ENCODE measurements around the gene SNAI3. TPM values are rescaled to one million over a fixed set of nuclear protein-coding genes. Genes with fewer than 3 reads are reported as not detected.

Gene SNAI3
- total RNA-seq, 2 experiments from 2014 or later, result 5.2 to 5.3 TPM

DNA sequence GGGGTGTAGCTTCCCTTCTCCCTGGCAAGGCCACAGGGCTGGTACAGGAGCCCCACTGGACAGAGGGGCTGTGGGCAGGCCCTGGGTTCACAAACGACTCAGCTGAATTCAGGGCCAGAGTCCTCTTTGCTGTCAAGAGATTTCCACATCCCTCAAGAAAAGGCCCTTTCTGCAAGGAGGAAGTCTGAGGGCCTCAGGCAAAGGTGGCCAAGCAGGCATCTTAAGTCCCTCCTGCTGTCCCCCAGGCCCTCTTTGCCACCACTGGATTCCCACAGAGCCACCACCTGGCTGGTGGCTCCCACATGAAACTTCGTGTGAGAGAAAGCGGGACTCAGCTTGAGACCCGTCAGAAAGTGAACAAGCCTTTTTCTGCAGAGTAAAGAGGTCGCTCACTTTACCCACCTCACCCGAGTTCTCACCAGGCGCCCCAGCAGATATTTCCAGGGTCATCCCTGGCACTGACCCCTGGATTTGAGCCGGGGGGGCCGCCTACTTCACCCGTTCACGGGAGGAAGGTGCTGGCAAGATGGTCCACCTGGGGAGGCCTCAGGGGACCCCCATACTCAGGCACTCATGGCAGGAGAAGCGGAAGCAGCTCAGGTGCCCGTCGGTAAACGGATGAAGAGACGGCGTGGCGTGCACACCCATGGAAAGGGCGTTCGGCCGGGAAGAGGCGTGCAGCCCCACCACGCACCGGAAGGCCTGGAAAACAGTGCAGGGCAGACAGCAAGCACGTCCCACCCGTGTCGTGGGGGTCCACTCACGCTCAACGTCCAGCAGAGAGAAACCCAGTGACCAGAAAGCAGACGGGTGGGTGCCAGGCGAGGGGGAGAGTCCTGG is 16.3 kb upstream of the SNAI3 start:
- TF ChIP-seq, protein P1, sequence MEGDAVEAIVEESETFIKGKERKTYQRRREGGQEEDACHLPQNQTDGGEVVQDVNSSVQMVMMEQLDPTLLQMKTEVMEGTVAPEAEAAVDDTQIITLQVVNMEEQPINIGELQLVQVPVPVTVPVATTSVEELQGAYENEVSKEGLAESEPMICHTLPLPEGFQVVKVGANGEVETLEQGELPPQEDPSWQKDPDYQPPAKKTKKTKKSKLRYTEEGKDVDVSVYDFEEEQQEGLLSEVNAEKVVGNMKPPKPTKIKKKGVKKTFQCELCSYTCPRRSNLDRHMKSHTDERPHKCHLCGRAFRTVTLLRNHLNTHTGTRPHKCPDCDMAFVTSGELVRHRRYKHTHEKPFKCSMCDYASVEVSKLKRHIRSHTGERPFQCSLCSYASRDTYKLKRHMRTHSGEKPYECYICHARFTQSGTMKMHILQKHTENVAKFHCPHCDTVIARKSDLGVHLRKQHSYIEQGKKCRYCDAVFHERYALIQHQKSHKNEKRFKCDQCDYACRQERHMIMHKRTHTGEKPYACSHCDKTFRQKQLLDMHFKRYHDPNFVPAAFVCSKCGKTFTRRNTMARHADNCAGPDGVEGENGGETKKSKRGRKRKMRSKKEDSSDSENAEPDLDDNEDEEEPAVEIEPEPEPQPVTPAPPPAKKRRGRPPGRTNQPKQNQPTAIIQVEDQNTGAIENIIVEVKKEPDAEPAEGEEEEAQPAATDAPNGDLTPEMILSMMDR (IDR thresholded peaks at IDR 0.05), result no peak

DNA sequence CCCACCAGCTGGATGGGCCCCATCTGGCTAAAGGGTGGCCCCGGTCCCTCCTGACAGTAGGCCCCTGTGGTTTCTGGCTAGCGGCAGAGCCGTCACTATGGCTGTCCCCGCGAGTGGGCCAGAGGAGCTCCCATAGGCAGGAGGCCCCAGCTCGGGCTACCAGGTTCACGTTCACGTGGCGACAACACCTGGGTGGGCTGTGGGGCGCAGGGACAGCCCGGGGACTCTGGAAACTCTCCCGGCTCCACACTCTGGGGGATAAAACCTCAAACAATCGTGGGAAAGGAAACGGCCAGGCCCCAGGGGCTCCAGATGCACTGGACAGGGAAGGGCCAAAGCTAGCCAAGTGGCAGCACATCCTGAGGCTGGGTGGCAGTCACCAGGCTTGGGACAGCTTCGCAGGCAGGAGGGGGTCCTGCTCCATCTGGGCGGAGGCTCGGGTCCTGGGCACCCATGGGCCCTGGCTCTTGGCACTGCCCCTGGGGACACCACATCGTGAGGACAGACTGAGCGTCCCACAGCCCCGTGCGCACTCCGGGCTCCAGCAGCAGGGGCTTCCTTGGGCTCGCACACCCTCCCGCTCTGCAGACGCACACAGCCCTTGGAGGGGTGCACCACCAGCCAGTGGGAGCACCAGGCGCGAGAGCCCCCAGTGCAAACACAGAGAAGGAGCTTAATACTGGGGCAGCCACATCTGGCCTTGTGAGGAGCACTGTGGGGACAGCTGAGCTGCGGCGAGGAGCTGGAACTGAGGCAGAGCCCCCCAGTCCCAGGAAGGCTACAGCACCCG is 15.5 kb upstream of the SNAI3 start:
- Mint-ChIP-seq H3K27me3 (no peaks in the 10 kb centered on the region), H3K36me3 (ENCODE audit: low read depth) (peaks cover 39% of the 10 kb centered on the region), H3K27ac (peak overlapping the region; percentile 97), H3K9me3 (no peaks in the 10 kb centered on the region), H3K4me1 (ENCODE audit: low read depth) (peaks cover 52% of the 10 kb centered on the region), H3K4me3 (peak overlapping the region; percentile 94)
- peak; percentile 33 for DNase-seq
- POLR2A ChIA-PET, result interaction anchor here (0.8 to 8.0 kb wide), 16 partner anchors 9 to 396 kb away, joined by 3 to 61 read pairs (median 4); partner anchors contain the start of genes MVD and SNAI3
- ATAC-seq, result no peak
- TF ChIP-seq, protein P1 (IDR thresholded peaks at IDR 0.05), result peak; percentile 13
- intact Hi-C loops (cut with micrococcal nuclease), result no loop called here
- CTCF ChIA-PET, result interaction anchor here (0.8 to 4.2 kb wide), 13 partner anchors 14 to 156 kb away, joined by 3 to 16 read pairs (median 4); partner anchors contain the start of gene SNAI3

More for the DNA sequence above, 16.3 kb upstream of the SNAI3 start:
- DNase-seq (peak; percentile 49), ATAC-seq (no peak)
- H3K27me3 Mint-ChIP-seq, result no peaks in the 10 kb centered on the region
- intact Hi-C loops (cut with micrococcal nuclease), result no loop called here
- H3K27ac Mint-ChIP-seq, result peak overlapping the region; percentile 97
- CTCF ChIA-PET, result interaction anchor here (0.8 to 4.2 kb wide), 9 partner anchors 15 to 97 kb away, joined by 3 to 16 read pairs (median 4); partner anchors contain the start of gene SNAI3
- no peaks in the 10 kb centered on the region for H3K9me3 Mint-ChIP-seq
- H3K36me3 Mint-ChIP-seq (ENCODE audit: low read depth), result peaks cover 38% of the 10 kb centered on the region
- H3K4me1 Mint-ChIP-seq (ENCODE audit: low read depth), result peaks cover 58% of the 10 kb centered on the region
- POLR2A ChIA-PET, result interaction anchor here (0.8 to 8.0 kb wide), 15 partner anchors 9 to 396 kb away, joined by 3 to 61 read pairs (median 4); partner anchors contain the start of genes MVD and SNAI3
- H3K4me3 Mint-ChIP-seq, result peak overlapping the region; percentile 94

DNA sequence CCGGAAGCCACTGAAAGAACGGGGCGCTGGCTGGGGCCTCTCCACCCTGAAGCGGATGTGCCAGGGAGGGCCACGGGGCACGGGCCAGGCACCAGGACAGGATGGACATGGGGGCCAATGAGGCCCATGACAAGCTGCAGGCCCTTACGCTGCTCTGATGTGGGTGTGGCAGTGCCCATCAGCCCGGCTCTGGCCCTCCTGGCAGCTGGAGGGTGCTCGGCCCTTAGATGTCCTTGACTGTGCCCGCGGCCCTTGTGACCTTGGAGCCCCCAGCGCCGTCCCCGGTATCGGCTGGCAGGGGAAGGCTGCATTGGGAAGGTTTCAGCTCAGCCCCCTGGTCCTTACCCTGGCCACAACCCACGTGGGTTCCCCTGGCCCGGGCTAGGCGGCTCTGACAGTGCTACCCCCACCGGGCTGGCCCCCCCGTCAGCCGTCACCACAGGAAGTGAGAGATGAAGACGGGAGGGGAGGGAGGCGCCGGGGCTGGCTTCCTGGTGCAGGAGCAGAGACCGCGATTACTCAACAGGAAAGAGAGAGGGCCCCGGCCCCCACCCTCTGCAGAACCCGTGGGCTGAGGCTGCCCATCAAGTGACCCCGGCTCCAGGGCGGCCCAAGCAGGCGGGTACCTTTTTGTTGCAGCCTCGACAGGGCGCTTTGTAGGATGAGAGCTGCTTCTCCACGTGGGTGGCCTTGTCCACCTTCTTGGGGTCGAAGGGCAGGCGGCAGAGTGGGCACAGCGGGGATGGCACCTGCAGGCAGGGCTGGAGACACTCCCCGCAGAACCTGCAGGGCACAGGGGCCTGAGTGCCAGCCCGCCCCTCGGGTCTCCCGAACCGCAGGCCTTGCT is 14.6 kb upstream of the SNAI3 start:
- ChIA-PET POLR2A (interaction anchor here (0.9 to 8.0 kb wide), 10 partner anchors 9 to 396 kb away, joined by 3 to 61 read pairs (median 4); partner anchors contain the start of genes MVD and SNAI3), CTCF (interaction anchor here (1.0 to 1.4 kb wide), 7 partner anchors 14 to 157 kb away, joined by 3 to 6 read pairs (median 3); no protein-coding TSS in a partner anchor)
- intact Hi-C loops (cut with micrococcal nuclease), result no loop called here
- H3K27me3 Mint-ChIP-seq, result no peaks in the 10 kb centered on the region
- peak overlapping the region; percentile 97 for H3K27ac Mint-ChIP-seq
- no peaks in the 10 kb centered on the region for H3K9me3 Mint-ChIP-seq
- DNase-seq, result peak; percentile 99
- ATAC-seq, result peak; percentile 79
- peak overlapping the region; percentile 94 for H3K4me3 Mint-ChIP-seq
- H3K36me3 Mint-ChIP-seq (ENCODE audit: low read depth), result peaks cover 39% of the 10 kb centered on the region
- TF ChIP-seq, protein P1 (IDR thresholded peaks at IDR 0.05), result no peak
- H3K4me1 Mint-ChIP-seq (ENCODE audit: low read depth), result peaks cover 52% of the 10 kb centered on the region

DNA sequence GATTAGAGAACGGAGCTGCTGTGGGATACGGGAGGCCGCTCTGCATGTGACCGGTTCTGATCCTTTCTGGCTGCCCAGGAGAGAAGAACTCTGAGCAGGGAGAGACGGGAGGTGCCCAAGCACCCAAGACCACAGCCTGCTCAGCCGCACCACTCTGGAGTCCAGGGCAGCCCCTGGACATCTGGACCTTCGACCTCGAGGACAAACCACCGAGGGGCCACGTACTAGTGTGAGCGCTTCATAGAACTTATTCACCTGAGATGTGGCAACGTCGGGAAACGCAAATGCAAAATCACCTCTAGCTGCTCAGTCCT is 14.0 kb upstream of the SNAI3 start:
- ChIA-PET POLR2A (interaction anchor here (1.1 to 8.0 kb wide), 6 partner anchors 9 to 82 kb away, joined by 3 to 61 read pairs (median 8); partner anchors contain the start of genes MVD and SNAI3), CTCF (interaction anchor here (1.0 to 1.4 kb wide), 3 partner anchors 13 to 100 kb away, joined by 3 to 5 read pairs (median 3); no protein-coding TSS in a partner anchor)
- DNase-seq (no peak), ATAC-seq (no peak)
- H3K9me3 Mint-ChIP-seq, result no peaks in the 10 kb centered on the region
- H3K4me3 Mint-ChIP-seq, result peak overlapping the region; percentile 94
- H3K27me3 Mint-ChIP-seq, result no peaks in the 10 kb centered on the region
- intact Hi-C loops (cut with micrococcal nuclease), result no loop called here
- peaks cover 38% of the 10 kb centered on the region for H3K36me3 Mint-ChIP-seq (ENCODE audit: low read depth)
- H3K27ac Mint-ChIP-seq, result peak overlapping the region; percentile 97
- H3K4me1 Mint-ChIP-seq (ENCODE audit: low read depth), result peaks cover 49% of the 10 kb centered on the region
- TF ChIP-seq, protein P1 (IDR thresholded peaks at IDR 0.05), result no peak

Data from activated CD8-positive, alpha-beta T cell treated with anti-CD3 and anti-CD28 coated beads for 36 hours (primary cell).